OCI-LY3 (cell line): ENCODE results near the gene HCRTR2.

Experiments used
- CTCF ChIP-seq: fragments of 200-600, 300-600 bp; sonication (generic); IDR thresholded peaks from 2 replicates; pipeline ENCODE4 v1.5.1; 2014; ENCODE audit warnings: antibody characterized with exemption, low read length, low read depth
- EZH2phosphoT487 ChIP-seq: fragments of 200-600 bp; shearing (Covaris generic); IDR thresholded peaks from 2 replicates; pipeline ENCODE4 v1.6.1; 2018; ENCODE audit warnings: antibody characterized with exemption, mixed run types, low read depth

GRCh38 chr6:55276745-55277530 lies 102.6 kb downstream of the HCRTR2 start:
- TF ChIP-seq CTCF (peak; percentile 91), EZH2phosphoT487 (no peak)
